IMR-90 (cell line): Measurements from ENCODE around the gene CLCF1.

Source experiments
- BHLHE40 ChIP-seq: fragments of 150-350 bp; IDR thresholded peaks from 2 replicates; pipeline ENCODE4 v1.6.1; 2016; ENCODE audit warnings: mild to moderate bottlenecking, low read depth, low read length
- CEBPB ChIP-seq: IDR thresholded peaks from 2 replicates; pipeline ENCODE4 v1.6.1; 2012; ENCODE audit warnings: low read depth, low read length, improper control_type of control experiment
- CHD1 ChIP-seq: IDR thresholded peaks from 2 replicates; pipeline ENCODE4 v1.6.1; 2012; ENCODE audit warnings: low read depth, low read length, improper control_type of control experiment
- CTCF ChIP-seq: conservative IDR thresholded peaks from 2 replicates; pipeline ENCODE4 v1.5.1; 2012; ENCODE audit warnings: mild to moderate bottlenecking, low read depth, low read length, improper control_type of control experiment
- ELK1 ChIP-seq: fragments of 150-350 bp; IDR thresholded peaks from 2 replicates; pipeline ENCODE4 v1.6.1; 2016; ENCODE audit warnings: low read depth, mild to moderate bottlenecking, low read length, moderate library complexity, borderline replicate concordance
- FOS ChIP-seq: fragments of 150-350 bp; IDR thresholded peaks from 2 replicates; pipeline ENCODE4 v1.6.1; 2016; ENCODE audit warnings: low read depth, low read length
- MAFK ChIP-seq: IDR thresholded peaks from 2 replicates; pipeline ENCODE4 v1.6.1; 2012; ENCODE audit warnings: low read depth, low read length, improper control_type of control experiment
- NFE2L2 ChIP-seq: fragments of 150-350 bp; IDR thresholded peaks from 2 replicates; pipeline ENCODE4 v1.6.1; 2016; ENCODE audit warnings: low read depth, mild to moderate bottlenecking, low read length
- POLR2A ChIP-seq: IDR thresholded peaks from 2 replicates; pipeline ENCODE4 v1.6.1; 2012; ENCODE audit warnings: mild to moderate bottlenecking, low read depth, low read length
- RAD21 ChIP-seq: IDR thresholded peaks from 2 replicates; pipeline ENCODE4 v1.6.1; 2012; ENCODE audit warnings: low read length, improper control_type of control experiment
- RCOR1 ChIP-seq: IDR thresholded peaks from 2 replicates; pipeline ENCODE4 v1.6.1; 2012; ENCODE audit warnings: mild to moderate bottlenecking, low read length, improper control_type of control experiment; ENCODE audit not compliant: insufficient replicate concordance
- RFX5 ChIP-seq: IDR thresholded peaks from 2 replicates; pipeline ENCODE4 v1.8.0; 2012; ENCODE audit warnings: low read depth, mild to moderate bottlenecking, low read length, moderate library complexity
- SMC3 ChIP-seq: fragments of 150-350 bp; IDR thresholded peaks from 2 replicates; pipeline ENCODE4 v1.6.1; 2016; ENCODE audit warnings: low read depth, mild to moderate bottlenecking, antibody characterized with exemption, low read length, moderate library complexity
- USF2 ChIP-seq: fragments of 150-350 bp; IDR thresholded peaks from 2 replicates; pipeline ENCODE4 v1.6.1; 2017; ENCODE audit warnings: mild to moderate bottlenecking, antibody characterized with exemption, low read length, low read depth

- no peak for TF ChIP-seq RAD21
- TF ChIP-seq CTCF, result no peak
- no peak for TF ChIP-seq RCOR1
- no peak for TF ChIP-seq RFX5
- TF ChIP-seq CHD1, result no peak
- no peak for TF ChIP-seq POLR2A
- TF ChIP-seq USF2, result no peak
- TF ChIP-seq SMC3, result no peak
- no peak for TF ChIP-seq ELK1
- TF ChIP-seq NFE2L2, result no peak
- no peak for TF ChIP-seq FOS
- TF ChIP-seq MAFK, result no peak
- TF ChIP-seq CEBPB, result no peak
- no peak for TF ChIP-seq BHLHE40
Observed at GRCh38 chr11:67320691-67321090, 52.7 kb downstream of the CLCF1 start.
